Activated naive CD8-positive, alpha-beta T cell treated with anti-CD3 and anti-CD28 coated beads, Interleukin-2, amount 10 ng/mL, durations not matched to agents 7 days and 5 days (primary cell): ENCODE data around the gene PCNX2. TPM values are rescaled to one million over a fixed set of nuclear protein-coding genes. Genes with fewer than 3 reads are reported as not detected.
"Not testable (repeated sequence)": the region's sequence is repeated elsewhere in the genome, so short reads cannot be mapped to it uniquely, and the experiment has no call there.

Experiments
- ATAC-seq: fragments of 150-1000 bp; cut with Tn5 transposase; one replicate; pipeline ENCODE4 v1.10.0; 2021; ENCODE audit warnings: low read depth, moderate library complexity
- POLR2A ChIA-PET: fragments of 350-600 bp; sonication (Branson Sonifier 250); formaldehyde crosslinking; loops from one replicate; lab custom pipeline; 2021; ENCODE audit warnings: antibody characterized with exemption; lab: Charles Lee
- DNase-seq: peaks from one replicate; pipeline ENCODE4 v3.0.0; 2021
- H3K27ac Mint-ChIP-seq: one replicate; pipeline ENCODE4 v1.8.0; 2022; ENCODE audit warnings: mild to moderate bottlenecking, mixed read lengths
- H3K27me3 Mint-ChIP-seq: one replicate; pipeline ENCODE4 v1.8.0; 2022; ENCODE audit warnings: mild to moderate bottlenecking, moderate library complexity, mixed read lengths
- H3K36me3 Mint-ChIP-seq: one replicate; pipeline ENCODE4 v1.8.0; 2021; ENCODE audit warnings: mild to moderate bottlenecking, mixed read lengths
- H3K4me1 Mint-ChIP-seq: one replicate; pipeline ENCODE4 v1.8.0; 2021; ENCODE audit warnings: mixed read lengths
- H3K4me3 Mint-ChIP-seq: one replicate; pipeline ENCODE4 v1.8.0; 2022; ENCODE audit warnings: mild to moderate bottlenecking, moderate library complexity, mixed read lengths
- H3K9me3 Mint-ChIP-seq: one replicate; pipeline ENCODE4 v1.8.0; 2021; ENCODE audit warnings: mixed read lengths
- total RNA-seq, 2 experiments: library from RNA; stranded (reverse); gene quantifications; one replicate each; pipeline ENCODE4 v1.2.3, GENCODE V29; 2021

PCNX2 gene
- total RNA-seq, 2 experiments from 2014 or later = 43.9 to 49.4 TPM

GRCh38 chr1:233107716-233108130 lies 187.8 kb downstream of the PCNX2 start:
- H3K4me3 Mint-ChIP-seq, DNase-seq, H3K27ac Mint-ChIP-seq, H3K27me3 Mint-ChIP-seq, ATAC-seq, H3K9me3 Mint-ChIP-seq, H3K4me1 Mint-ChIP-seq: not testable (repeated sequence)
- POLR2A ChIA-PET = interaction anchor here (0.7 kb wide), 1 partner anchor 369 kb away, joined by 3 read pairs; no protein-coding TSS in a partner anchor
- H3K36me3 Mint-ChIP-seq = peaks cover 26% of the 10 kb centered on the region

GRCh38 chr1:233107130-233107660 lies 188.3 kb downstream of the PCNX2 start:
- no peaks in the 10 kb centered on the region for H3K27me3 Mint-ChIP-seq
- H3K36me3 Mint-ChIP-seq = peaks cover 27% of the 10 kb centered on the region
- ATAC-seq = no peak
- H3K9me3 Mint-ChIP-seq = no peaks in the 10 kb centered on the region
- H3K27ac Mint-ChIP-seq = no peak overlapping the region
- DNase-seq = no peak
- H3K4me3 Mint-ChIP-seq = no peak overlapping the region
- H3K4me1 Mint-ChIP-seq = no peaks in the 10 kb centered on the region
- POLR2A ChIA-PET = interaction anchor here (0.7 kb wide), 1 partner anchor 370 kb away, joined by 3 read pairs; no protein-coding TSS in a partner anchor

- Mint-ChIP-seq H3K27ac (no peak overlapping the region), H3K27me3 (no peaks in the 10 kb centered on the region), H3K4me1 (no peaks in the 10 kb centered on the region), H3K4me3 (no peak overlapping the region), H3K9me3 (no peaks in the 10 kb centered on the region), H3K36me3 (peaks cover 18% of the 10 kb centered on the region)
- ATAC-seq (no peak), DNase-seq (no peak)
- POLR2A ChIA-PET = no interaction called here
These were observed 190.3 kb downstream of the PCNX2 start for GRCh38 chr1:233105225-233105624.

- POLR2A ChIA-PET = no interaction called here
- ATAC-seq (no peak), DNase-seq (no peak)
- no peaks in the 10 kb centered on the region for H3K4me1 Mint-ChIP-seq
- H3K27me3 Mint-ChIP-seq = no peaks in the 10 kb centered on the region
- no peak overlapping the region for H3K27ac Mint-ChIP-seq
- H3K9me3 Mint-ChIP-seq = no peaks in the 10 kb centered on the region
- peaks cover 14% of the 10 kb centered on the region for H3K36me3 Mint-ChIP-seq
- no peak overlapping the region for H3K4me3 Mint-ChIP-seq
These were observed 193.2 kb downstream of the PCNX2 start for GRCh38 chr1:233102341-233102740.

GRCh38 chr1:233097959-233098580 lies 197.5 kb downstream of the PCNX2 start:
- Mint-ChIP-seq H3K27ac (no peak overlapping the region), H3K4me1 (peaks cover 2% of the 10 kb centered on the region), H3K9me3 (no peaks in the 10 kb centered on the region), H3K4me3 (no peak overlapping the region), H3K36me3 (peaks cover 17% of the 10 kb centered on the region), H3K27me3 (no peaks in the 10 kb centered on the region)
- ATAC-seq = no peak
- DNase-seq = no peak
- POLR2A ChIA-PET = no interaction called here

- DNase-seq (no peak), ATAC-seq (no peak)
- H3K36me3 Mint-ChIP-seq = peaks cover 14% of the 10 kb centered on the region
- no peaks in the 10 kb centered on the region for H3K27me3 Mint-ChIP-seq
- no peak overlapping the region for H3K4me3 Mint-ChIP-seq
- no peak overlapping the region for H3K27ac Mint-ChIP-seq
- POLR2A ChIA-PET = no interaction called here
- no peaks in the 10 kb centered on the region for H3K9me3 Mint-ChIP-seq
- peaks cover 2% of the 10 kb centered on the region for H3K4me1 Mint-ChIP-seq
These were observed 198.0 kb downstream of the PCNX2 start for GRCh38 chr1:233097546-233097945.

- no peak overlapping the region for H3K27ac Mint-ChIP-seq
- no peaks in the 10 kb centered on the region for H3K9me3 Mint-ChIP-seq
- peaks cover 26% of the 10 kb centered on the region for H3K36me3 Mint-ChIP-seq
- POLR2A ChIA-PET = no interaction called here
- no peaks in the 10 kb centered on the region for H3K27me3 Mint-ChIP-seq
- peaks cover 10% of the 10 kb centered on the region for H3K4me1 Mint-ChIP-seq
- no peak overlapping the region for H3K4me3 Mint-ChIP-seq
- ATAC-seq (no peak), DNase-seq (no peak)
These were observed 200.8 kb downstream of the PCNX2 start for GRCh38 chr1:233094691-233095090.

- Mint-ChIP-seq H3K27ac (no peak overlapping the region), H3K9me3 (no peaks in the 10 kb centered on the region), H3K27me3 (no peaks in the 10 kb centered on the region), H3K36me3 (peaks cover 26% of the 10 kb centered on the region), H3K4me1 (peaks cover 10% of the 10 kb centered on the region), H3K4me3 (no peak overlapping the region)
- ATAC-seq (no peak), DNase-seq (no peak)
- POLR2A ChIA-PET = no interaction called here
These were observed 201.3 kb downstream of the PCNX2 start for GRCh38 chr1:233094269-233094668.

GRCh38 chr1:233090746-233091494 lies 204.6 kb downstream of the PCNX2 start:
- peaks cover 8% of the 10 kb centered on the region for H3K4me1 Mint-ChIP-seq
- H3K36me3 Mint-ChIP-seq = peaks cover 19% of the 10 kb centered on the region
- peaks cover 1% of the 10 kb centered on the region for H3K9me3 Mint-ChIP-seq
- H3K27ac Mint-ChIP-seq = no peak overlapping the region
- no peak for ATAC-seq
- no peaks in the 10 kb centered on the region for H3K27me3 Mint-ChIP-seq
- DNase-seq = no peak
- POLR2A ChIA-PET = no interaction called here
- no peak overlapping the region for H3K4me3 Mint-ChIP-seq

GRCh38 chr1:233089251-233089650 lies 206.3 kb downstream of the PCNX2 start:
- ATAC-seq (no peak), DNase-seq (no peak)
- POLR2A ChIA-PET = no interaction called here
- Mint-ChIP-seq H3K36me3 (peaks cover 22% of the 10 kb centered on the region), H3K27ac (no peak overlapping the region), H3K4me1 (peaks cover 8% of the 10 kb centered on the region), H3K9me3 (peaks cover 3% of the 10 kb centered on the region), H3K4me3 (no peak overlapping the region), H3K27me3 (no peaks in the 10 kb centered on the region)

- Mint-ChIP-seq H3K27me3 (no peaks in the 10 kb centered on the region), H3K4me1 (peaks cover 8% of the 10 kb centered on the region), H3K27ac (no peak overlapping the region), H3K4me3 (no peak overlapping the region), H3K36me3 (peaks cover 23% of the 10 kb centered on the region), H3K9me3 (peaks cover 3% of the 10 kb centered on the region)
- POLR2A ChIA-PET = no interaction called here
- no peak for DNase-seq
- no peak for ATAC-seq
These were observed 206.9 kb downstream of the PCNX2 start for GRCh38 chr1:233088613-233089012.

- no peaks in the 10 kb centered on the region for H3K27me3 Mint-ChIP-seq
- POLR2A ChIA-PET = no interaction called here
- peaks cover 5% of the 10 kb centered on the region for H3K4me1 Mint-ChIP-seq
- DNase-seq (no peak), ATAC-seq (no peak)
- no peak overlapping the region for H3K4me3 Mint-ChIP-seq
- H3K36me3 Mint-ChIP-seq = peaks cover 18% of the 10 kb centered on the region
- peaks cover 3% of the 10 kb centered on the region for H3K9me3 Mint-ChIP-seq
- H3K27ac Mint-ChIP-seq = no peak overlapping the region
These were observed 208.3 kb downstream of the PCNX2 start for GRCh38 chr1:233086961-233087881.

GRCh38 chr1:233085566-233085965 lies 210.0 kb downstream of the PCNX2 start:
- H3K36me3 Mint-ChIP-seq = peaks cover 12% of the 10 kb centered on the region
- DNase-seq = no peak

More at GRCh38 chr1:233085566-233085965, 210.0 kb downstream of the PCNX2 start:
- peaks cover 3% of the 10 kb centered on the region for H3K9me3 Mint-ChIP-seq
- H3K27ac Mint-ChIP-seq = no peak overlapping the region
- H3K4me1 Mint-ChIP-seq = no peaks in the 10 kb centered on the region
- no peaks in the 10 kb centered on the region for H3K27me3 Mint-ChIP-seq
- ATAC-seq = no peak
- POLR2A ChIA-PET = no interaction called here
- no peak overlapping the region for H3K4me3 Mint-ChIP-seq
